ENCODE measurements around the gene CBLB. TPM values are rescaled to one million over a fixed set of nuclear protein-coding genes. Genes with fewer than 3 reads are reported as not detected.
A peak's percentile ranks its signal among the peaks of the same experiment; 100 is the strongest.

Gene CBLB
- polyA plus RNA-seq, 2 of the 4 experiments (the other 2 are of a cell fraction): 6.8 to 16.2 TPM

GRCh38 chr3:105911496-105911895, 42.7 kb upstream of the CBLB start:
- Histone ChIP-seq H3K9me3 (peaks cover 11% of the 10 kb centered on the region), H3K4me1 (peaks cover 5% of the 10 kb centered on the region; the same call in 1 of the 3 replicates), H3K4me3 (no peak overlapping the region), H3K27ac (no peak overlapping the region), H3K4me2 (no peak overlapping the region)
- ChIA-PET POLR2A (no interaction called here), CTCF (no interaction called here)
- FAIRE-seq: no peak
- ATAC-seq: no peak
- TF ChIP-seq JUNB (IDR thresholded peaks at IDR 0.05) (no peak), KDM1A (IDR thresholded peaks at IDR 0.05; ENCODE audit: low read depth) (no peak), RNF2 (IDR thresholded peaks at IDR 0.05; ENCODE audit: borderline replicate concordance, low read depth) (no peak), FOSL2 (IDR thresholded peaks at IDR 0.05) (no peak), FOSL2 (CRISPR knock-in tag; IDR thresholded peaks at IDR 0.05) (no peak)
- DNase-seq (ENCODE audit: low read depth in 1 of 2, low spot score in 1 of 2): no peak

GRCh38 chr3:105907777-105908176, 39.0 kb upstream of the CBLB start:
- H3K27ac ChIP-seq: no peak overlapping the region
- TF ChIP-seq RCOR1 (IDR thresholded peaks at IDR 0.05; ENCODE audit: low read depth, low read length) (no peak), TP53 (CRISPR knock-in tag; IDR thresholded peaks at IDR 0.05) (no peak), KDM1A (IDR thresholded peaks at IDR 0.05; ENCODE audit: low read depth) (no peak), POLR2AphosphoS2 (conservative IDR thresholded peaks at IDR 0.05; ENCODE audit: low read length) (no peak), SREBF2 (IDR thresholded peaks at IDR 0.05) (no peak), POLR2A (IDR thresholded peaks at IDR 0.05; ENCODE audit: low read length) (no peak), PHF8 (IDR thresholded peaks at IDR 0.05; ENCODE audit: borderline replicate concordance, low read depth) (no peak), MAZ (IDR thresholded peaks at IDR 0.05; ENCODE audit: borderline replicate concordance, low read depth, low read length) (no peak)
- 48% methylated on average over 3 of the region's 3 CpGs for WGBS (ENCODE audit: missing lambda C conversion rate)
- H3K4me3 ChIP-seq: no peak overlapping the region
- DNase-seq (ENCODE audit: low read depth in 1 of 2, low spot score in 1 of 2) (no peak), ATAC-seq (no peak), FAIRE-seq (no peak)
- H3K9me3 ChIP-seq: no peaks in the 10 kb centered on the region
- H3K4me2 ChIP-seq: no peak overlapping the region
- peaks cover 11% of the 10 kb centered on the region for H3K4me1 ChIP-seq
- POLR2A ChIA-PET: no interaction called here
- CTCF ChIA-PET: no interaction called here

GRCh38 chr3:105906836-105907235, 38.0 kb upstream of the CBLB start:
- Histone ChIP-seq H3K27ac (no peak overlapping the region), H3K4me2 (no peak overlapping the region), H3K4me3 (no peak overlapping the region), H3K9me3 (no peaks in the 10 kb centered on the region), H3K4me1 (peaks cover 11% of the 10 kb centered on the region)
- no peak for FAIRE-seq
- no peak for ATAC-seq
- CTCF ChIA-PET: no interaction called here
- DNase-seq (ENCODE audit: low read depth in 1 of 2, low spot score in 1 of 2): peak in 1 of 2 experiments; percentile 29
- WGBS (ENCODE audit: missing lambda C conversion rate): 68% methylated on average over 4 of the region's 4 CpGs
- POLR2A ChIA-PET: no interaction called here
- no peak for TF ChIP-seq FOSL2 (IDR thresholded peaks at IDR 0.05)
- TF ChIP-seq FOSL2 (CRISPR knock-in tag; IDR thresholded peaks at IDR 0.05): peak; percentile 32
- no peak for TF ChIP-seq CHD2 (IDR thresholded peaks at IDR 0.05; ENCODE audit: low read length, partially characterized antibody)

- ATAC-seq (no peak), FAIRE-seq (no peak), DNase-seq (ENCODE audit: low read depth in 1 of 2, low spot score in 1 of 2) (no peak)
- no peak overlapping the region for H3K4me2 ChIP-seq
- no peaks in the 10 kb centered on the region for H3K9me3 ChIP-seq
- CTCF ChIA-PET: no interaction called here
- no peak overlapping the region for H3K27ac ChIP-seq
- no peak for TF ChIP-seq CHD4 (IDR thresholded peaks at IDR 0.05; ENCODE audit: borderline replicate concordance)
- no peak for TF ChIP-seq CBX2 (IDR thresholded peaks at IDR 0.05; ENCODE audit: borderline replicate concordance, low read depth)
- TF ChIP-seq ZC3H11A (IDR thresholded peaks at IDR 0.05): no peak
- TF ChIP-seq KDM5A (IDR thresholded peaks at IDR 0.05): no peak
- no peak for TF ChIP-seq NFE2L2 (conservative IDR thresholded peaks at IDR 0.05; ENCODE audit: low read length)
- no peak for TF ChIP-seq ATOH8 (CRISPR knock-in tag; IDR thresholded peaks at IDR 0.05; ENCODE audit: low read depth)
- no peak for TF ChIP-seq RCOR1 (IDR thresholded peaks at IDR 0.05; ENCODE audit: low read depth, low read length)
- TF ChIP-seq RFX5 (IDR thresholded peaks at IDR 0.05): no peak
- no peak for TF ChIP-seq HOXB13 (CRISPR knock-in tag; IDR thresholded peaks at IDR 0.05; ENCODE audit: low read depth)
- TF ChIP-seq USF2 (IDR thresholded peaks at IDR 0.05): no peak
- no peak for TF ChIP-seq NR3C1 (IDR thresholded peaks at IDR 0.05)
- no peak for TF ChIP-seq MAFK (IDR thresholded peaks at IDR 0.05; ENCODE audit: partially characterized antibody)
- TF ChIP-seq CBX8 (IDR thresholded peaks at IDR 0.05): no peak
- TF ChIP-seq ESRRA (IDR thresholded peaks at IDR 0.05; ENCODE audit: borderline replicate concordance, low read length): no peak
- TF ChIP-seq KDM1A (IDR thresholded peaks at IDR 0.05; ENCODE audit: low read depth): no peak
- no peak overlapping the region for H3K4me3 ChIP-seq
- peaks cover 11% of the 10 kb centered on the region for H3K4me1 ChIP-seq
- POLR2A ChIA-PET: no interaction called here
- whole genome bisulfite sequencing (ENCODE audit: missing lambda C conversion rate): 100% methylated on average over 1 of the region's 1 CpG
Observed at GRCh38 chr3:105906345-105906744, 37.5 kb upstream of the CBLB start.

Measured in A549 (cell line).